KOPT-K1 (cell line): ENCODE results near the gene LHCGR.
"Not testable (repeated sequence)": the region's sequence is repeated elsewhere in the genome, so short reads cannot be mapped to it uniquely, and the experiment has no call there.

ENCODE experiments used
- H3K27ac ChIP-seq: fragments of 200-600 bp; sonication (generic); 2 replicates; pipeline ENCODE4 v1.5.1; 2016; ENCODE audit warnings: antibody characterized with exemption, mild to moderate bottlenecking, low read depth, low read length; ENCODE audit not compliant: poor library complexity, severe bottlenecking
- H3K36me3 ChIP-seq: fragments of 200-600 bp; sonication (generic); 2 replicates; pipeline ENCODE4 v1.5.1; 2017; ENCODE audit warnings: antibody characterized with exemption, mild to moderate bottlenecking, low read length, moderate library complexity; ENCODE audit not compliant: insufficient read depth
- H3K9me3 ChIP-seq: fragments of 200-600 bp; sonication (generic); 2 replicates; pipeline ENCODE4 v1.5.1; 2017; ENCODE audit warnings: antibody characterized with exemption, low read length, mild to moderate bottlenecking; ENCODE audit not compliant: insufficient read depth, poor library complexity, severe bottlenecking

LHCGR gene

DNA sequence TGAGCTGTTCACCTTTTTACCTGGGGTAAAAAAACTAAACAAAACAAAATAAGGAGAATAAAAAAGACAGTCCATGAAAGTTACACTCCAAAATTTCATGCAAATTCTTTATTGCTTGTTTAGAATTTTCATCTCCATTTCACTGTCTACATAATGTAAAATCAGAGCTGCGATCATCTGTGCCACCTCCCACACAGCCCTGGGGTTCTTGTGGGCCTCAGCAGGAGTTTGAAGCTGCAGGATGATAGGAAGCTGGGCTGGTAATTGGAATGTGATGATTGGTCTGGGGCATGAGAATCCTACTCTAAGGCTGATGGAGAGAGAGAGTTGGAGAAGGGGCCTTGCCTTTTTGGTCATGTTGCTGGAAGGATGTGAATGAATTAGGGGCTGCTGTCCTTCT lies 4.2 kb upstream of the LHCGR start:
- H3K36me3 ChIP-seq, result no peaks in the 10 kb centered on the region
- no peak overlapping the region for H3K27ac ChIP-seq
- H3K9me3 ChIP-seq, result no peaks in the 10 kb centered on the region

DNA sequence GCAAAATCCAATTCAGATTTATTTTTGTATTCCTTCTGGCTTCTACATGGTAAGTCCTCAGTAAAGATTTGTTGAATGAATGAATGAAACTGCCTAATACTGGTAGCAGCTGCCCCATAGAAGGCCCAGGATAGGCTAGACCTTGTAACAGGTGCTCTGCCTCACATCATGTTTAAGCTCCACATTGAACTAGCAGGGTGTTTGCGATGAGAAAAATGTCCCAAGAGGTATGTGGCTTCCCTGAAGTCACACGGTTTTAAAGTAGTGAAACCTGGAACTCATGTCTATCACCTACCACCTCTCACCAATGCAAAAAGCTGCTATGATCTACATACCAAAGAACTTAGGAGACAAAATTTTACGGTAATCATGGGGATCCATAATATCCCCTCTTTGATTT lies 765 bp upstream of the LHCGR start:
- no peak overlapping the region for H3K27ac ChIP-seq
- no peaks in the 10 kb centered on the region for H3K9me3 ChIP-seq
- no peaks in the 10 kb centered on the region for H3K36me3 ChIP-seq

DNA sequence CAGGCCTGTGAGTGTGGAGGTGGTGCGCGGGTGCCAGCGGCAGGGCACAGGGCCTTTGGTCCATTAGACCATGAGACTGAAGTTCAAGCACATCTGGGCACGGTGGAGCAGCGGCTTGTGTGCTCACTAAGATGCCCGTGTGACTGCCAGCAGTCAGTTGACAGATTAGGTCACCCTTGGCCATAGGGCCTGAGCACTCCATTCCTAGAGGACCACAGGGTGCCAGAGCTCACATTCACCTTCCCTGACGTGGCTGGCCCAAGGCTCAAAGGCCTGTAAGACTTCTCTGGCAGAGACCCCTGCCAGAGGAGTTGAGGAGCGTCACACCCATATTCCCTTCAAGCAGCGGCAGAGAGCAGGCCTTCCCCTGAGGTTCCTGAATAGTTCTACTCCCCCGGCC lies 650 bp downstream of the LHCGR start:
- Histone ChIP-seq H3K27ac (no peak overlapping the region), H3K9me3 (no peaks in the 10 kb centered on the region)

DNA sequence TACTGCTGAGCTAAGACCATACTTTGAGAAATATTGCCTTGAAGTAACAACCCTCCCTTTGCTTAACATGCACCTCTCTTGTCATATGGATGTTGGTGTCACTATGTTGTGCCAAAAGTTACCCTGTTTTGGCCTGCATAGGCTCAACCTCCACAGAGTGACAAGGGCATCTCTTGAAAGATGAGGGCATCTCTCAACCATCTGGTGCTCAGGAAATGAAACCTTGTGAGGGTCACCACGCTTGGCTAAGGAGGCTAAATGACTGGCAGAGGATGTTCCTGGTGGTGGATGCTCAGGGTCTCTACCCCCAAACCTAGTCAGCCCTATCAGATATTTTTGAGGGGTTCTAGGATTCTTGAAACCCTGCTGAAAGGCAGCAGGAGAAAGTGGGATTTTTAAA lies 2.3 kb downstream of the LHCGR start:
- Histone ChIP-seq H3K9me3 (no peaks in the 10 kb centered on the region), H3K36me3 (no peaks in the 10 kb centered on the region), H3K27ac (no peak overlapping the region)

More for the DNA sequence above, 650 bp downstream of the LHCGR start:
- no peaks in the 10 kb centered on the region for H3K36me3 ChIP-seq

DNA sequence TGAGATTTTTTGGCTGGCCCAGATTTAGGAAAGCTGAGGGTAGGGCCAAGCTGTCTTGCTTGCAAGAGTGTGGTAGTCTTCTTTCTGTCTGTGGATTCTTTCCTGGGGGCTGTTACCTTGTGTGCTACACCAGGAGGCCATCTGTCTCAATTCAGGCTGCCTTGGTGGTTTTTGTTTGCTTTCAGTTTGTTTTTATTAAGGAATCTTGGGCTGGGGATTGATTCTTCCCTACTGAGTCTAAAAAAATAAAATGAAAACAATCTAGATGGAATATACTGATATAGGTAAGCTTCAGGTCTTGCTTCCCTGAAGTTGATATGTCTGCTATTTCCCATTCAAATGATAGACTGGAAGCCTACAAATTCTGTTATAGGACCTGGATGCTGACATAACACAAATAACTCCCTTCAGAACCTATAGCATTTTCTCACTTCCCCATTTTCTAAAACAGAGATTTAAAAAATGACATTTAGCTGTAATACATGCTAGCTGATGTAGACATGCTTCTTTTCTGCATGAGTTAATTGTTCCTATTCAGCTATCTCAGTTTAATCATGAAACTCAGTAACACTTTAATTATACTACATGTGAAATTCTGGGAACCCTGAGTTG lies 5.3 kb downstream of the LHCGR start:
- no peaks in the 10 kb centered on the region for H3K36me3 ChIP-seq
- H3K27ac ChIP-seq, result no peak overlapping the region
- H3K9me3 ChIP-seq, result no peaks in the 10 kb centered on the region

DNA sequence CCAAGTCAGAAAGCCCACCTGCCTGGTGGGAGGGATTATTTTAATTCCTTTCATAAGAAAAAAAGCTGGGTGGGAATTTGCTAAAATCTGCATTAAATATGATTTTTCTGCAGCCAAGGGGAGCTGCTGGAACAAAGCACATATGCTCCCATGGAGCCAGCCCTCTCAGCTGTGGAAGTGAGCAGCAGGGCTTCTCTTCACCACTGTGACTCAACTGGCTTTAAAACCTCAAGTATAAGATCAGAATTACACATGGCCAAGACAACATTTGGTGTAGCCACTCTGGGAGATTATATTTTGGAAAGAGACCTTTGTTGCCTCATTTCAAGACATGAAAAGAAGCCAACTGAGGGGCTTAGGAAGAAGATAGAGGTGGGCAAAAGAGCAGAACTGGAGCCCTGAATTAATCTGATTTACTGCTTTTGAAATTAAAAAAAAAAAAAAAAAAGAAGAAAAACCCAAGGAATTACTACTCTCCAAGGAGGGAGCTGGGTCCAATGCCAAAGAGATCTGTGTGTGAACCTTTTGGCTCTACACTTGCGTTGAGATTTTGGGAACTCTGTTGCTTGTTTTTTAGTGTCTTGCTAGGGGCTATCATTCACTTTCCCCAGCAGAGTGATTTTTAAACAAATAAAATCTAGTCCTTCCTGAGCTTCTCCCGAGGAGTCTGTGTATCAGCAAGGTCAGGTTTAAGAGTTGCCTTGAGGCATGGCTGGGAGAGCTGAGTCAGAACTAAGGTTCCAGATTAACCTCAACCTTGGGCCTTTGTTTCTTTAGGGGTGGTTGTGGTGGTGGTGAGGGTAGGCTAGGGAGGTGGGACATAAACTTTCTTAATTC lies 6.0 kb downstream of the LHCGR start:
- Histone ChIP-seq H3K27ac (no peak overlapping the region), H3K9me3 (no peaks in the 10 kb centered on the region), H3K36me3 (no peaks in the 10 kb centered on the region)

DNA sequence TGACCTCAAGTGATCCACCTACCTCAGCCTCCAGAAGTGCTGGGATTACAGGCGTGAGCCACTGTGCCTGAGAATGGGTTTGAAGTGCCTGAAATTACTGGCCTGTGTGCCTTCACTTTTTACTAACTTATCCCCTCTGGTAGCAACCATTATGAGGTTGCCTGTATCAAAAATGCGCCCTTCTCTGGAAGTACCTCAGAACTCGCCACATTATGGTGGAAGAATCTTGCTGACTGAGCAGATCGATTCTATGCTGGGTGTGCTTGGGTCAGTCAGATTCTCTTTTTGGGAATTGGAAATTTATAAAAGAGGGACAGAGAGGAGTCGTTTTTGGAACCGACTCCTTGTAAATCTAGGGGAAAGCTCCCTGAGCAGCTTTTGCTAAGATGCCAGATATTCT lies 8.2 kb downstream of the LHCGR start:
- H3K27ac ChIP-seq, result no peak overlapping the region
- no peaks in the 10 kb centered on the region for H3K36me3 ChIP-seq
- no peaks in the 10 kb centered on the region for H3K9me3 ChIP-seq

DNA sequence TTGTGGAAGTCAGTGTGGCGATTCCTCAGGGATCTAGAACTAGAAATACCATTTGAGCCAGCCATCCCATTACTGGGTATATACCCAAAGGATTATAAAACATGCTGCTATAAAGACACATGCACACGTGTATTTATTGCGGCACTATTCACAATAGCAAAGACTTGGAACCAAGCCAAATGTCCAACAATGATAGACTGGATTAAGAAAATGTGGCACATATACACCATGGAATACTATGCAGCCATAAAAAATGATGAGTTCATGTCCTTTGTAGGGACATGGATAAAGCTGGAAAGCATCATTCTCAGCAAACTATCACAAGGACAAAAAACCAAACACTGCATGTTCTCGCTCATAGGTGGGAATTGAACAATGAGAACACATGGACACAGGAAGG lies 16.3 kb downstream of the LHCGR start:
- H3K36me3 ChIP-seq, H3K9me3 ChIP-seq, H3K27ac ChIP-seq: not testable (repeated sequence)

DNA sequence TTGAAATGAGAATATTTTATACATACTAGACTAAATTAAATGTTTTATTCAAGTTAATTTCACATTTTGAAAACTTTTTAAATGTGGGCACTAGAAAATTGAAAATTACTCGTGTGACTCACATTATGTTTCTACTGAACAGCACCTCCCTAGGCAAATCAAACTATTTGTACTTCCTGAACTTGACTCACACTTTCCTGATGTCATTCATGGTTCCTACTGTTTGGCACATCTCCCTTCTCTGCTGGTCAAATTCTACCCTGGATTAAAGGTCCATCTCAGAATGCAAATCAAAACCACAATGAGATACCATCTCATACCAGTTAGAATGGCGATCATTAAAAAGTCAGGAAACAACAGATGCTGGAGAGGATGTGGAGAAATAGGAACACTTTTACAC lies 16.7 kb downstream of the LHCGR start:
- Histone ChIP-seq H3K27ac (no peak overlapping the region), H3K9me3 (no peaks in the 10 kb centered on the region), H3K36me3 (no peaks in the 10 kb centered on the region)

DNA sequence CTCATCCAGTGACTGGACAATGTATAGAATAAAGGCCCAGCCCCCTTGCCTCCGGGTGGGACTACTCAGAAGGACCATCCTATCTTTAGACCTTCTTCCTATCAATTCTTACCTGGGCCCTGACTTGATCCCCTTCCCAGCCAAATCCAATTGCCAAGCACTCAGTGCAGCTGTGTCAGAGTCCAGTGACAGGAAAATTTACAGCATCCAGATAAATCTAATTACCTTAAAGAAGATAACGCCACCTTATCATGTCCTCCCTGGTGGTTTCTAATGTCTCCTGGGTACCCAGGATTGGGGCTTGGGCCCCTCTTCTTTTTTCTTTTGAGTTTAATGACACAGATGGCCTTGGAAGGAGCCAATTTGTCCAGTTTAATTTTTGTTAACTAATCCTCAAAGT lies 19.3 kb downstream of the LHCGR start:
- Histone ChIP-seq H3K9me3 (no peaks in the 10 kb centered on the region), H3K27ac (no peak overlapping the region), H3K36me3 (no peaks in the 10 kb centered on the region)

DNA sequence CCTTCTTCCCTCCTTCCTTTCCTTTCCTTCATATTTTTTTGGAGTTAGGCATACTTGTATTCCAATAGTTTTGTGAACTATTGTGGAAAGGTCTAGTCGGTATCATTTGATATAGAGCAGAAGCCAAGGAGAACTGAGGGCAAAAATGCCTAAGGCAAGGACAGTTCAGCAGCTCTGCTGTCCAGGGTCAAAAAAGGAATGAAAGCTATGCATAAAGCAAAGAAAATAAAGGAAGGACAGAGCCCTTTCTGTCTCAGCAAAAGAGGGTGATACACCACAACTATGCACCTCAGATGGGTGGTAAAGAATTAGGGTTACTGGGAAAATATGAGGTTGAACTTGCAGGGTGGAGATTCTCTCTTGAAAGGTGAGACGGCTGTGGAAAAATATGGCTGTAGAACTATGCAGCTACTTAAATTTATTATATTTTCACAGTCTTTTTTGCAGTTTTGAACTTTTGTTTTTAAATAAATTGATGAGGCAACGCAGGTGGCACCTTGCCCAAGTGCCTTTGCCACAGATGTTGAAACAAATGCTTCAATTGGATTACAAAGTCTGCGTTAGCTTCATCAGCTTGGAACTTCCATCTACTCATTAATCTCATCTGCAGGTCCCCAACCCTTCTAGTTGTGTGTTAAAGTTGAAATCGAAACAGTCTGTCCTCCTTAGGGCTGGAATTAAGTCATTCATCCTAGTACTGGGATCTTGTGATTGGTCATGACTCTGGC lies 20.8 kb downstream of the LHCGR start:
- Histone ChIP-seq H3K27ac (no peak overlapping the region), H3K36me3 (no peaks in the 10 kb centered on the region), H3K9me3 (no peaks in the 10 kb centered on the region)

DNA sequence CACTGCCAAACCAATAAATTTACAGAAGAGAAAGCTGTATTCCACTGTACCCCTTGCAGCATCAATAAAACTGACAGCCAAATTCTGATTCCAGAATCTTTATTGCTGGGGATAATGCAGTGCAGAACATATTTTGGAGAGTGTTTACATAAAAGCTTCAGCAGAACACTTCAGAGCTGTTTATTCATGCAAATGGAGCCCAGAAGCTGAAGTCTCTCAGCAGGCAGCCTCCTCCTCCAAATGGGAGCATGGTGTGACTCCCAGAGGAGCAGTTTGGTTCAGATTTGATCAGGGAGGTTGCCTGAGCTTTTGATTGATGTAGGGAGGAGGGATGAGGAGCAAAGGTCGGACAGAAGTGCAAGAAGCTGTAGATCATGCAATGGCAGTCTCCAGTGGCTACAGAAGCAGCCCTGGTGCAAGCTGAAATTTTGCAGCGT lies 22.4 kb downstream of the LHCGR start:
- no peaks in the 10 kb centered on the region for H3K9me3 ChIP-seq
- no peaks in the 10 kb centered on the region for H3K36me3 ChIP-seq
- no peak overlapping the region for H3K27ac ChIP-seq

DNA sequence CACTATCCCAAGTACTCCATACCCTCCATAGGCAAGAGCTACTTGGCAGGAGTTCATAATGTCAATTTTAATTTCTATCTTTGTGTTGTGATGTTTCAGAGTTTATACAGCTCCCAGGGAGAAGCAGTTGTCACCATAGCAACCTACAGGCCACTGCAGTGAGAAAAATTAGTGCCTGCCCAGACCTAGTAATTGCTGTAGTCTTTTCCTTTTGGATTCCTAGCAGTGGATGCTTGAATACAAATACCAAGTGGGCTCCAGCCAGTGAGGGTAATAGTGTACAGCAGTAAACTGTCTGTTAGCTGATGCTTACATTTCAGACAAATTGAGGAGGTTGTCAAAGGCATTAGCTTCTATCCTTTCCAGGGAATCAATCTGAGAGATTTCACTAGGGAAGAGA lies 26.7 kb downstream of the LHCGR start:
- no peak overlapping the region for H3K27ac ChIP-seq
- no peaks in the 10 kb centered on the region for H3K9me3 ChIP-seq
- H3K36me3 ChIP-seq, result no peaks in the 10 kb centered on the region

DNA sequence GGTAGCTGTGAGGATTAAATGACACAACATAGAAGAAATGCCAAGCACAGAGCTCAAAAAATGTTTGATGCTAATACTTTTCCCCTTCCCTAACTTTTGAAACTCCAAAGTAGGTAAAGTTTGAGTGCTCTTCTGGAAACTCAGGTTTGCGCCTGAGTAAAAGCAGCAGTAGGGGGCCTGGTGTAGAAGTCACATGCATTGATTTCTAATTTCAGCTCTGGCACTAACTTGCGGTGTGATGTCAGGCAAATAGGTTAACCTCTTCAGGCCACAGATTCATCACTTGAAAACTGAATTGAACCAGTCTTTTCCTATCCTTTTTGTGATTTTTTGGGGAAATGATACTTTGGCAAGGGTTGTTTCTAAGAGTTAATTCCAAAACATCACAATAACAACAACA lies 27.2 kb downstream of the LHCGR start:
- Histone ChIP-seq H3K36me3 (no peaks in the 10 kb centered on the region), H3K9me3 (no peaks in the 10 kb centered on the region), H3K27ac (no peak overlapping the region)

DNA sequence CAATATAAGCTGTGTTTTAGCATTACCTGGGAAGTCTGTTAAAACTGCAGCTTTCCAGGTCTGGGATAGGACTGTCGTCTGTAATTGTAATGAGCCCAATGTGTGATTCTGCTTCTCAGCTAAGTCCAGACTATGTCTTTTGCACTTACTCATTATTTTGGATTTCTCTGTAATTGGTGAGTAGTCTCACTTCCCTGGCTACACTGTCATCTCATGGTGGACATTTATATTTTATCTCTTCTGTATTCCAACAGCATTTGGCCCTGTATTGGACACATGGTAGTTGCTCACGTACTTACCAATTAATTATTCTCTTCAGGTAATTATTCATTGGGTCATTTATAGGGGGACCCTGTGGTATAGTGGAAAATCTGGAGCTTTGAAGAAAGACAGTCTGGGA lies 28.0 kb downstream of the LHCGR start:
- Histone ChIP-seq H3K36me3 (no peaks in the 10 kb centered on the region), H3K27ac (no peak overlapping the region), H3K9me3 (no peaks in the 10 kb centered on the region)
